ENCODE measurements around the gene NFATC2. TPM values are rescaled to one million over a fixed set of nuclear protein-coding genes. Genes with fewer than 3 reads are reported as not detected.

NFATC2 gene
- total RNA-seq, 2 experiments from 2014 or later, result 53.5 to 55.8 TPM

DNA sequence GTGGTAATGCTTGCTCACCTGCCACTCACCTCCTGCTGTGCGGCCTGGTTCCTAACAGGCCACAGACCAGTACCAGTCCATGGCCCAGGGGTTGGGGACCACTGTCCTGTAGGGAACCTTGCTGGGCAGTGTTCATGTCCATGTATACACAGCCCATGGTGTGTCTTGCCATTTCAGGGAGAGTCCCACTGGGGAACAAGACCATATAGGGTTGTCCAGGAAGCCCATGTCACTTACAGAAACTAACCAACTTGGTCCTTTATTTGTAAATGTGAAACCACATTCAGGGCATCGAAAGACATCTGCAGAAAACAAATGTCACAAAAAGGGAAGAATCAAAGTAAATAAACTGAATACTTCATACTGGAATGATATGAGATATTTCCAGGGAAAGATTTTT, 179.1 kb downstream of the NFATC2 start:
- peaks cover 4% of the 10 kb centered on the region for H3K4me1 Mint-ChIP-seq (ENCODE audit: low read depth)
- no peak for ATAC-seq
- CTCF ChIA-PET, result interaction anchor here (1.2 kb wide), 1 partner anchor 231 kb away, joined by 4 read pairs; no protein-coding TSS in a partner anchor

GRCh38 chr20:51362254-51362653, 180.3 kb downstream of the NFATC2 start:
- Mint-ChIP-seq H3K36me3 (ENCODE audit: low read depth) (peaks cover 5% of the 10 kb centered on the region), H3K27me3 (ENCODE audit: low read depth) (peaks cover 6% of the 10 kb centered on the region), H3K9me3 (ENCODE audit: insufficient read depth) (peaks cover 7% of the 10 kb centered on the region), H3K27ac (no peak overlapping the region), H3K4me3 (no peak overlapping the region), H3K4me1 (ENCODE audit: low read depth) (peaks cover 2% of the 10 kb centered on the region)
- POLR2A ChIA-PET, result no interaction called here
- ATAC-seq (no peak), DNase-seq (no peak)
- CTCF ChIA-PET, result interaction anchor here (1.2 kb wide), 1 partner anchor 233 kb away, joined by 4 read pairs; no protein-coding TSS in a partner anchor

More for the DNA sequence above, 179.1 kb downstream of the NFATC2 start:
- peaks cover 5% of the 10 kb centered on the region for H3K36me3 Mint-ChIP-seq (ENCODE audit: low read depth)
- POLR2A ChIA-PET, result no interaction called here
- peaks cover 6% of the 10 kb centered on the region for H3K27me3 Mint-ChIP-seq (ENCODE audit: low read depth)
- H3K27ac Mint-ChIP-seq, result no peak overlapping the region
- DNase-seq, result no peak
- peaks cover 7% of the 10 kb centered on the region for H3K9me3 Mint-ChIP-seq (ENCODE audit: insufficient read depth)
- H3K4me3 Mint-ChIP-seq, result no peak overlapping the region

DNA sequence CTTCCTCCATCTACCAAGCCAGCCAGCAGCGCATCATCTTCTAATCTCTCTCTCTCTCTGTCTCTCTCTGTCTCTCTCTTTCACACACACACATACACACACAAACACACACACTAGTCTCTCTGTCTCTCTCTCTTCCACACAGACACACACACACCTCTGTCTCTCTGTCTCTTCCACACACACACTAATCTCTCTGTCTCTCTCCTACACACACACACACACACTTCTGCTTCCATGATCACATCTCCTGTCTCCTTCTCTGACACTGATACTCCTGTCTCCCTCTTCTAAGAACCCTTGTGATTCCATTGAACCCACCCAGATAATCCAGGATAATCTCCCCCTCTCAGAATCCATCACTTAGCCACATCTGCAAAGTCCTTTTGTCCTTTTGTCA, 181.3 kb downstream of the NFATC2 start:
- POLR2A ChIA-PET, result no interaction called here
- H3K27me3 Mint-ChIP-seq (ENCODE audit: low read depth), result peaks cover 6% of the 10 kb centered on the region
- peaks cover 2% of the 10 kb centered on the region for H3K4me1 Mint-ChIP-seq (ENCODE audit: low read depth)
- peaks cover 7% of the 10 kb centered on the region for H3K9me3 Mint-ChIP-seq (ENCODE audit: insufficient read depth)
- no peak for DNase-seq
- CTCF ChIA-PET, result interaction anchor here (1.5 kb wide), 1 partner anchor 11 kb away, joined by 5 read pairs; no protein-coding TSS in a partner anchor
- no peak overlapping the region for H3K27ac Mint-ChIP-seq
- H3K4me3 Mint-ChIP-seq, result no peak overlapping the region
- peaks cover 5% of the 10 kb centered on the region for H3K36me3 Mint-ChIP-seq (ENCODE audit: low read depth)
- ATAC-seq, result no peak

- CTCF ChIA-PET, result interaction anchor here (1.5 kb wide), 1 partner anchor 11 kb away, joined by 5 read pairs; no protein-coding TSS in a partner anchor
- DNase-seq (no peak), ATAC-seq (no peak)
- peaks cover 6% of the 10 kb centered on the region for H3K27me3 Mint-ChIP-seq (ENCODE audit: low read depth)
- peaks cover 7% of the 10 kb centered on the region for H3K9me3 Mint-ChIP-seq (ENCODE audit: insufficient read depth)
- H3K36me3 Mint-ChIP-seq (ENCODE audit: low read depth), result peaks cover 5% of the 10 kb centered on the region
- H3K4me1 Mint-ChIP-seq (ENCODE audit: low read depth), result peaks cover 2% of the 10 kb centered on the region
- no peak overlapping the region for H3K27ac Mint-ChIP-seq
- no peak overlapping the region for H3K4me3 Mint-ChIP-seq
- POLR2A ChIA-PET, result no interaction called here
Measured at GRCh38 chr20:51360451-51361201, 181.9 kb downstream of the NFATC2 start.

DNA sequence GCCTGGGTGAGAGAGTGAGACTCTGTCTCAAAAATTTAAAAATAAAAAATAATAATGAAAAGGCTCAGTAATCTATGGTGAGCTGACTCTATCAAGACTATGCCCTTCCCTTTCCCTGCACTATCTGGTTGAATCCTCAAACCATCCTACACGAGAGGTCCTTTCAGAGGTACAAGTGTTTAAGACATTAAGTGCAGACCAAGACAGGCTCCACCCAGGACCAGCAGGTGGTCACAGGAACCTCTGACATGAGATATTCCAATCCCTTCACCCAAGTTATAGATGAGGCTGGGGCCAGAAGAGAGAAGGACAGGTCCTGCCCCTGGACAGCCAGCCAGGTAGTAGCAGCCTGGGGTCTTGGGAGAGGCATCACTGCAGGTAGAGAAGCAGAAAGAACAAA, 182.6 kb downstream of the NFATC2 start:
- H3K27ac Mint-ChIP-seq, result no peak overlapping the region
- H3K4me1 Mint-ChIP-seq (ENCODE audit: low read depth), result peaks cover 4% of the 10 kb centered on the region
- POLR2A ChIA-PET, result no interaction called here
- no peak for ATAC-seq
- no peak overlapping the region for H3K4me3 Mint-ChIP-seq
- H3K9me3 Mint-ChIP-seq (ENCODE audit: insufficient read depth), result peaks cover 7% of the 10 kb centered on the region
- H3K36me3 Mint-ChIP-seq (ENCODE audit: low read depth), result peaks cover 5% of the 10 kb centered on the region
- peaks cover 6% of the 10 kb centered on the region for H3K27me3 Mint-ChIP-seq (ENCODE audit: low read depth)
- DNase-seq, result no peak
- CTCF ChIA-PET, result interaction anchor here (1.5 kb wide), 1 partner anchor 12 kb away, joined by 5 read pairs; no protein-coding TSS in a partner anchor

DNA sequence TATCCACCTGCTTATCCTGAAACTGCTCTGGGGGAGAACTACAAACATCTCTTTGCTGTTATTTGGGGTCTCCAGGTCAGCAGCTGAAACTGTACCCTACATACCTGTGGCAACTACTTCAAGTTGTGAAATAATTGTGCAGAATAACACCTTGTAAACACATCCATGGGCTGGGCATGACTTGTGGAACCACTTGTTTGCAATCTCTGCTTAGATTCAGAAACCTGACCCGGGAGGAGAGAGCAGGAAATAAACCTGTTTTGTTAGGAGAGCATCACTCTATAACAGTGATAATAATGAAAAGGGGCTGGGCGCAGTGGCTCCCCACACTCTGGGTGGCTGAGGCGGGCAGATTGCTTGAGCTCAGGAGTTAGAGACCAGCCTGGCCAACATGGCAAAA, 183.1 kb downstream of the NFATC2 start:
- ChIA-PET CTCF (interaction anchor here (1.4 kb wide), 1 partner anchor 12 kb away, joined by 3 read pairs; no protein-coding TSS in a partner anchor), POLR2A (no interaction called here)
- Mint-ChIP-seq H3K9me3 (ENCODE audit: insufficient read depth) (peaks cover 7% of the 10 kb centered on the region), H3K27me3 (ENCODE audit: low read depth) (peaks cover 6% of the 10 kb centered on the region), H3K36me3 (ENCODE audit: low read depth) (peaks cover 5% of the 10 kb centered on the region), H3K27ac (no peak overlapping the region), H3K4me1 (ENCODE audit: low read depth) (peaks cover 7% of the 10 kb centered on the region), H3K4me3 (no peak overlapping the region)
- DNase-seq (no peak), ATAC-seq (no peak)

DNA sequence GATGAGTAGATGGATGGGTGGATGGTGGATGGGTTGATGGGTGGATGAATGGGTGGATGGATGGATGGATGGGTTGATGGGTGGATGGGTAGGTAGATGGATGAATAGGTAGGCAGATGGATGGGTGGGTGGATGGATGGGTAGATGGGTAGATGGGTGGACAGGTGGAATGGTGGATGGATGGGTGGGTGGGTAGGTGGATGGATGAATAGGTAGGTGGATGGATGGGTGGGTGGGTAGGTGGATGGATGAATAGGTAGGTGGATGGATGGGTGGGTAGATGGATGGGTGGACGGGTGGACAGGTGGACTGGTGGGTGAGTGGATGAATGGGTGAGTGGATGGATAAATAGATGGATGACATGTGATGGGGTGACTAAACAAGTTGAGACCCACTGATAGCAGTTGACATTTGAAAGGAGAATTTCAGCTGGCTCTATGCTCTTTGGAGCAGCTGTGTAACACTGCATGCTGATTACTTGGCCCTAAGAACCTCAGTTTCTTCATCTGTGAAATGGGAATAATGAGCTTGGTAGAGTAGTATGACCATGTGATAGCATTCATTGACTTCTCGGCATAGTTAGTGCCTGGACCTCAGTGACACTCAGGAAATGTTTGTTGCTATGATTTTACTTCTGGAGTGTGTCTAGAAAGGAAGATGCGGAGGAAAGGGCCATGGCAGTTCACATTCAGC, 184.3 kb downstream of the NFATC2 start:
- DNase-seq, result no peak
- ChIA-PET CTCF (interaction anchor here (0.9 to 1.4 kb wide), 2 partner anchors 11 to 28 kb away, joined by 3 read pairs; no protein-coding TSS in a partner anchor), POLR2A (no interaction called here)
- H3K4me1 Mint-ChIP-seq (ENCODE audit: low read depth), result peaks cover 7% of the 10 kb centered on the region
- peaks cover 6% of the 10 kb centered on the region for H3K27me3 Mint-ChIP-seq (ENCODE audit: low read depth)
- ATAC-seq, result no peak
- H3K4me3 Mint-ChIP-seq, result no peak overlapping the region
- no peaks in the 10 kb centered on the region for H3K36me3 Mint-ChIP-seq (ENCODE audit: low read depth)
- no peaks in the 10 kb centered on the region for H3K9me3 Mint-ChIP-seq (ENCODE audit: insufficient read depth)
- H3K27ac Mint-ChIP-seq, result no peak overlapping the region

- H3K4me1 Mint-ChIP-seq (ENCODE audit: low read depth), result peaks cover 7% of the 10 kb centered on the region
- no peaks in the 10 kb centered on the region for H3K9me3 Mint-ChIP-seq (ENCODE audit: insufficient read depth)
- ATAC-seq, result no peak
- DNase-seq, result no peak
- H3K27ac Mint-ChIP-seq, result no peak overlapping the region
- ChIA-PET POLR2A (no interaction called here), CTCF (no interaction called here)
- peaks cover 6% of the 10 kb centered on the region for H3K27me3 Mint-ChIP-seq (ENCODE audit: low read depth)
- no peak overlapping the region for H3K4me3 Mint-ChIP-seq
- H3K36me3 Mint-ChIP-seq (ENCODE audit: low read depth), result no peaks in the 10 kb centered on the region
Measured at GRCh38 chr20:51357543-51357942, 185.0 kb downstream of the NFATC2 start.

DNA sequence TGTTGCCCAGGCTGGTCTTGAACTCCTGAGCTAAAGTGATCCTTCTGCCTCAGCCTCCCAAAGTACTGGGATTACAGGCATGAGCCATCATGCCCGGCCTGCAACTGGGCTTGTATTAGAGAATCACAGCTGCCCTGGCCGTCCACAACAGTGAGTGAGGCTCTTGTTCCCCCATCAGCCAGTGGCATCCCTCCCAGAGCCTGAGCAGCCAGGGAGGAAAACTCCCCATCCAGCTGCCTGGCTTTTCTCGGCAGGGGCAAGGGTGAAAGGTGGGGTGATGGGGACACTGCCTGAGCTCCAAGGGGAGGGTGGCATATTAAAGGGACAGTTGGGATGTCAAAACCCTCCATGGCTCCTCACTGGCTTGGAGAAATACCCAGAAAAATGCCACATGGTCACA, 185.6 kb downstream of the NFATC2 start:
- ChIA-PET POLR2A (interaction anchor here (0.6 kb wide), 2 partner anchors 211 to 543 kb away, joined by 3 read pairs; no protein-coding TSS in a partner anchor), CTCF (no interaction called here)
- DNase-seq (no peak), ATAC-seq (no peak)
- Mint-ChIP-seq H3K4me1 (ENCODE audit: low read depth) (peaks cover 7% of the 10 kb centered on the region), H3K9me3 (ENCODE audit: insufficient read depth) (no peaks in the 10 kb centered on the region), H3K4me3 (no peak overlapping the region), H3K27me3 (ENCODE audit: low read depth) (peaks cover 6% of the 10 kb centered on the region), H3K27ac (no peak overlapping the region), H3K36me3 (ENCODE audit: low read depth) (no peaks in the 10 kb centered on the region)

DNA sequence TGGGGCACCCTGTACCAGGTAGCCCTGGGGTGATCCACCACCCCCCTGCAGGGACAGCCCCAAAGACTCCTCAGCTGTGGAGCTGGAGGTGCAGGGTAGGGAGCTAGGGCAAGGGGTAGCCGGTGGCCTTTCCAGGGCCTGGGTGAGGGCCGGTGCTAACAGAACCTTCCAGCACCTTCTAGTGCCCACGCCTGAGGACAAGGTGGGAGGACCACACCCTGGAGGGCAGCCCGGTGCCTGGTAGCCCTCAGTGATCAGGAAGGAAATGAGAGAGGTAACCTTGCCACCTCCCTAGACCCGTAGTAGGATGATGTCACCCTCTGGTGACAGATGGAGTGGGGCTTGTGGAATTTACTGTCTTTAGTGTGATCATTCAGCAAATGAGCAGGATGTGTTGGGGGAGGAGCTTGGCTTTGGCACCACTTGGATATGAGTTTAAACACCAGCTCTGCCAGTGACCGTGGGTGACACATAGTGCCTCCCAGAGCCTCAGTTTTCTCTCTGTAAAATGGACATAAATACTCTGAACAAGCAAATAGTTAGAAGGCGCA, 187.7 kb downstream of the NFATC2 start:
- POLR2A ChIA-PET, result no interaction called here
- peaks cover 7% of the 10 kb centered on the region for H3K4me1 Mint-ChIP-seq (ENCODE audit: low read depth)
- H3K27me3 Mint-ChIP-seq (ENCODE audit: low read depth), result no peaks in the 10 kb centered on the region
- peak; percentile 28 for DNase-seq
- H3K9me3 Mint-ChIP-seq (ENCODE audit: insufficient read depth), result no peaks in the 10 kb centered on the region
- no peak overlapping the region for H3K4me3 Mint-ChIP-seq
- no peak for ATAC-seq
- H3K27ac Mint-ChIP-seq, result no peak overlapping the region
- CTCF ChIA-PET, result interaction anchor here (1.0 to 1.8 kb wide), 2 partner anchors 12 to 32 kb away, joined by 4 to 5 read pairs; no protein-coding TSS in a partner anchor
- no peaks in the 10 kb centered on the region for H3K36me3 Mint-ChIP-seq (ENCODE audit: low read depth)

- Mint-ChIP-seq H3K27me3 (ENCODE audit: low read depth) (no peaks in the 10 kb centered on the region), H3K36me3 (ENCODE audit: low read depth) (no peaks in the 10 kb centered on the region), H3K27ac (no peak overlapping the region), H3K4me1 (ENCODE audit: low read depth) (peaks cover 7% of the 10 kb centered on the region), H3K9me3 (ENCODE audit: insufficient read depth) (no peaks in the 10 kb centered on the region), H3K4me3 (no peak overlapping the region)
- CTCF ChIA-PET, result interaction anchor here (1.0 to 1.8 kb wide), 2 partner anchors 13 to 32 kb away, joined by 4 to 5 read pairs; no protein-coding TSS in a partner anchor
- DNase-seq (no peak), ATAC-seq (no peak)
- POLR2A ChIA-PET, result no interaction called here
Measured at GRCh38 chr20:51354191-51354768, 188.2 kb downstream of the NFATC2 start.
